ENCODE results near the gene NTN3.
"Not testable (repeated sequence)": the region's sequence is repeated elsewhere in the genome, so short reads cannot be mapped to it uniquely, and the experiment has no call there.

Gene NTN3

GRCh38 chr16:2476741-2477140 lies 5.6 kb downstream of the NTN3 start:
- no peak for DNase-seq (ENCODE audit: low spot score)

GRCh38 chr16:2477327-2477726 lies 6.2 kb downstream of the NTN3 start:
- TF ChIP-seq CTCF (IDR thresholded peaks at IDR 0.05; ENCODE audit: extremely low read depth, missing control alignments), result no peak
- DNase-seq (ENCODE audit: low spot score), result no peak

More at GRCh38 chr16:2476741-2477140, 5.6 kb downstream of the NTN3 start:
- no peak for TF ChIP-seq CTCF (IDR thresholded peaks at IDR 0.05; ENCODE audit: extremely low read depth, missing control alignments)

- no peak for DNase-seq (ENCODE audit: low spot score)
These were observed 7.2 kb downstream of the NTN3 start for GRCh38 chr16:2478279-2478678.

GRCh38 chr16:2479996-2480395 lies 8.9 kb downstream of the NTN3 start:
- not testable (repeated sequence) for DNase-seq (ENCODE audit: low spot score)

More at GRCh38 chr16:2478279-2478678, 7.2 kb downstream of the NTN3 start:
- no peak for TF ChIP-seq CTCF (IDR thresholded peaks at IDR 0.05; ENCODE audit: extremely low read depth, missing control alignments)

GRCh38 chr16:2480948-2481347 lies 9.9 kb downstream of the NTN3 start:
- TF ChIP-seq CTCF (IDR thresholded peaks at IDR 0.05; ENCODE audit: extremely low read depth, missing control alignments), result no peak
- no peak for DNase-seq (ENCODE audit: low spot score)

GRCh38 chr16:2481676-2482075 lies 10.6 kb downstream of the NTN3 start:
- DNase-seq (ENCODE audit: low spot score), result no peak
- no peak for TF ChIP-seq CTCF (IDR thresholded peaks at IDR 0.05; ENCODE audit: extremely low read depth, missing control alignments)

- DNase-seq (ENCODE audit: low spot score), result no peak
- no peak for TF ChIP-seq CTCF (IDR thresholded peaks at IDR 0.05; ENCODE audit: extremely low read depth, missing control alignments)
These were observed 11.2 kb downstream of the NTN3 start for GRCh38 chr16:2482249-2482648.

GRCh38 chr16:2482708-2483534 lies 11.8 kb downstream of the NTN3 start:
- no peak for DNase-seq (ENCODE audit: low spot score)
- no peak for TF ChIP-seq CTCF (IDR thresholded peaks at IDR 0.05; ENCODE audit: extremely low read depth, missing control alignments)
